Measurements from ENCODE around the gene ADCY5. TPM values are rescaled to one million over a fixed set of nuclear protein-coding genes. Genes with fewer than 3 reads are reported as not detected.

Gene ADCY5
- total RNA-seq, 1 experiment from 2014 or later, result 0.49 TPM

GRCh38 chr3:123334056-123334455 is 114.8 kb downstream of the ADCY5 start (continued):
- TF ChIP-seq, protein P1, sequence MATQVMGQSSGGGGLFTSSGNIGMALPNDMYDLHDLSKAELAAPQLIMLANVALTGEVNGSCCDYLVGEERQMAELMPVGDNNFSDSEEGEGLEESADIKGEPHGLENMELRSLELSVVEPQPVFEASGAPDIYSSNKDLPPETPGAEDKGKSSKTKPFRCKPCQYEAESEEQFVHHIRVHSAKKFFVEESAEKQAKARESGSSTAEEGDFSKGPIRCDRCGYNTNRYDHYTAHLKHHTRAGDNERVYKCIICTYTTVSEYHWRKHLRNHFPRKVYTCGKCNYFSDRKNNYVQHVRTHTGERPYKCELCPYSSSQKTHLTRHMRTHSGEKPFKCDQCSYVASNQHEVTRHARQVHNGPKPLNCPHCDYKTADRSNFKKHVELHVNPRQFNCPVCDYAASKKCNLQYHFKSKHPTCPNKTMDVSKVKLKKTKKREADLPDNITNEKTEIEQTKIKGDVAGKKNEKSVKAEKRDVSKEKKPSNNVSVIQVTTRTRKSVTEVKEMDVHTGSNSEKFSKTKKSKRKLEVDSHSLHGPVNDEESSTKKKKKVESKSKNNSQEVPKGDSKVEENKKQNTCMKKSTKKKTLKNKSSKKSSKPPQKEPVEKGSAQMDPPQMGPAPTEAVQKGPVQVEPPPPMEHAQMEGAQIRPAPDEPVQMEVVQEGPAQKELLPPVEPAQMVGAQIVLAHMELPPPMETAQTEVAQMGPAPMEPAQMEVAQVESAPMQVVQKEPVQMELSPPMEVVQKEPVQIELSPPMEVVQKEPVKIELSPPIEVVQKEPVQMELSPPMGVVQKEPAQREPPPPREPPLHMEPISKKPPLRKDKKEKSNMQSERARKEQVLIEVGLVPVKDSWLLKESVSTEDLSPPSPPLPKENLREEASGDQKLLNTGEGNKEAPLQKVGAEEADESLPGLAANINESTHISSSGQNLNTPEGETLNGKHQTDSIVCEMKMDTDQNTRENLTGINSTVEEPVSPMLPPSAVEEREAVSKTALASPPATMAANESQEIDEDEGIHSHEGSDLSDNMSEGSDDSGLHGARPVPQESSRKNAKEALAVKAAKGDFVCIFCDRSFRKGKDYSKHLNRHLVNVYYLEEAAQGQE (IDR thresholded peaks at IDR 0.05; ENCODE audit: low read depth), result no peak

DNA sequence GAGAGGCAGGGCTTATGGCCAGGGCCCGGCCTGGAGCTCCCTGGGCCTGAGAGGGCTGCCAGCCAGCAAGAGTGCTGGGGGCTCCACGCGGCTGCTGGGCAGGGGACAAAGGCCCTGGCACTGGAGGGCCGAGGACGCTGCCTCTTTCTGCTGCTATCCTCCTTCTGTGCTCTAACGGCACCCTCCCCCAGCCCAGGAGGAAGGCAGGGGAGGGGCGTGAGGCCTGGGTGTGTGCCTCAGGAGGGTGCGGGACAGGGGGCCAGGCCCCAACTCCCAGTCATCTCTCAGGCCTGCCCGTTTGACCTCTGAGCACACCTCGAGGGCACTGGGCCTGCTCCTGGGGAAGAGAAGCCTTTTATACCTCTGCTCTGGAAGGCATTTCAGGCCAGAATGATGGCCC is 115.5 kb downstream of the ADCY5 start:
- ChIA-PET RAD21 (ENCODE audit: low non-redundant PET in 1 of 2, low total read pairs in 2 of 2, uncharacterized antibody in 2 of 2, unreplicated experiment in 2 of 2) (no interaction called here), POLR2A (no interaction called here), CTCF (no interaction called here)
- no peaks in the 10 kb centered on the region for H3K4me1 ChIP-seq (ENCODE audit: control insufficient read depth in 1 of 2, insufficient read depth in 2 of 2, low read length in 2 of 2)
- H3K4me3 ChIP-seq (replicated peaks in 1 of 2; ENCODE audit: low read depth in 1 of 2, low read length in 2 of 2), result no peak overlapping the region
- TF ChIP-seq CEBPB (IDR thresholded peaks at IDR 0.05; ENCODE audit: low read depth) (no peak), SRF (IDR thresholded peaks at IDR 0.05; ENCODE audit: low read depth) (no peak), EZH2 (IDR thresholded peaks at IDR 0.05) (no peak), FOSL1 (IDR thresholded peaks at IDR 0.05; ENCODE audit: low read depth) (no peak), EZH2phosphoT487 (IDR thresholded peaks at IDR 0.05; ENCODE audit: borderline replicate concordance) (no peak), EGR1 (IDR thresholded peaks at IDR 0.05; ENCODE audit: low read depth) (no peak), ZFX (IDR thresholded peaks at IDR 0.05) (no peak), ATF3 (IDR thresholded peaks at IDR 0.05) (no peak), ELF1 (IDR thresholded peaks at IDR 0.05; ENCODE audit: borderline replicate concordance, low read depth) (no peak), RAD21 (IDR thresholded peaks at IDR 0.05; ENCODE audit: low read depth) (no peak), POLR2AphosphoS5 (IDR thresholded peaks at IDR 0.05; ENCODE audit: low read depth, low read length) (no peak), JUND (IDR thresholded peaks at IDR 0.05) (no peak), YY1 (IDR thresholded peaks at IDR 0.05; ENCODE audit: extremely low read depth, insufficient replicate concordance, low read depth, low read length) (no peak), TCF7L2 (IDR thresholded peaks at IDR 0.05; ENCODE audit: borderline replicate concordance, extremely low read depth, insufficient read depth, insufficient read length) (no peak), ZNF274 (IDR thresholded peaks at IDR 0.05; ENCODE audit: low read depth, low read length) (no peak)
- TF ChIP-seq, protein P2, sequence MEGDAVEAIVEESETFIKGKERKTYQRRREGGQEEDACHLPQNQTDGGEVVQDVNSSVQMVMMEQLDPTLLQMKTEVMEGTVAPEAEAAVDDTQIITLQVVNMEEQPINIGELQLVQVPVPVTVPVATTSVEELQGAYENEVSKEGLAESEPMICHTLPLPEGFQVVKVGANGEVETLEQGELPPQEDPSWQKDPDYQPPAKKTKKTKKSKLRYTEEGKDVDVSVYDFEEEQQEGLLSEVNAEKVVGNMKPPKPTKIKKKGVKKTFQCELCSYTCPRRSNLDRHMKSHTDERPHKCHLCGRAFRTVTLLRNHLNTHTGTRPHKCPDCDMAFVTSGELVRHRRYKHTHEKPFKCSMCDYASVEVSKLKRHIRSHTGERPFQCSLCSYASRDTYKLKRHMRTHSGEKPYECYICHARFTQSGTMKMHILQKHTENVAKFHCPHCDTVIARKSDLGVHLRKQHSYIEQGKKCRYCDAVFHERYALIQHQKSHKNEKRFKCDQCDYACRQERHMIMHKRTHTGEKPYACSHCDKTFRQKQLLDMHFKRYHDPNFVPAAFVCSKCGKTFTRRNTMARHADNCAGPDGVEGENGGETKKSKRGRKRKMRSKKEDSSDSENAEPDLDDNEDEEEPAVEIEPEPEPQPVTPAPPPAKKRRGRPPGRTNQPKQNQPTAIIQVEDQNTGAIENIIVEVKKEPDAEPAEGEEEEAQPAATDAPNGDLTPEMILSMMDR (IDR thresholded peaks at IDR 0.05 in 2 of 3, conservative IDR thresholded peaks at IDR 0.05 in 1 of 3; ENCODE audit: borderline replicate concordance in 1 of 3, insufficient read depth in 1 of 3, low read depth in 2 of 3, low read length in 2 of 3), result no peak
- H2AFZ ChIP-seq (ENCODE audit: low read depth, low read length, poor library complexity, severe bottlenecking), result no peak overlapping the region
- no peaks in the 10 kb centered on the region for H3K9me3 ChIP-seq (ENCODE audit: control insufficient read depth in 1 of 2, insufficient read depth in 1 of 2, low read depth in 1 of 2, low read length in 2 of 2)
- no peaks in the 10 kb centered on the region for H3K27me3 ChIP-seq (ENCODE audit: insufficient read depth, low read length)
- H3K9ac ChIP-seq (ENCODE audit: low read length), result no peak overlapping the region
- no peaks in the 10 kb centered on the region for H3K36me3 ChIP-seq (ENCODE audit: control insufficient read depth in 1 of 2, insufficient read depth in 2 of 2, low read length in 2 of 2)
- no peaks in the 10 kb centered on the region for H3K9me2 ChIP-seq (ENCODE audit: insufficient read depth)
- no peak for DNase-seq (ENCODE audit: low read depth, low spot score)
- H4K20me1 ChIP-seq (ENCODE audit: insufficient read depth), result no peaks in the 10 kb centered on the region
- BruUV-seq (replicated peaks), result no TSS peak
- H3K4me2 ChIP-seq (ENCODE audit: low read length), result no peak overlapping the region
- no peak for ATAC-seq
- intact Hi-C loops (cut with micrococcal nuclease), result no loop called here
- H3K79me2 ChIP-seq (ENCODE audit: insufficient read depth, low read length), result no peaks in the 10 kb centered on the region
- no peak overlapping the region for H3K27ac ChIP-seq (ENCODE audit: low read depth, low read length)
